Bone marrow (tissue), 2 donors: ENCODE measurements around the gene MSLN.
A peak's percentile ranks its signal among the peaks of the same experiment; 100 is the strongest.
"Not testable (repeated sequence)": the region's sequence is repeated elsewhere in the genome, so short reads cannot be mapped to it uniquely, and the experiment has no call there.

ENCODE experiments used
- DNase-seq, 2 donors: peaks; one replicate each; lab custom pipeline; 2025; lab: John Stamatoyannopoulos, UW

MSLN gene

DNA sequence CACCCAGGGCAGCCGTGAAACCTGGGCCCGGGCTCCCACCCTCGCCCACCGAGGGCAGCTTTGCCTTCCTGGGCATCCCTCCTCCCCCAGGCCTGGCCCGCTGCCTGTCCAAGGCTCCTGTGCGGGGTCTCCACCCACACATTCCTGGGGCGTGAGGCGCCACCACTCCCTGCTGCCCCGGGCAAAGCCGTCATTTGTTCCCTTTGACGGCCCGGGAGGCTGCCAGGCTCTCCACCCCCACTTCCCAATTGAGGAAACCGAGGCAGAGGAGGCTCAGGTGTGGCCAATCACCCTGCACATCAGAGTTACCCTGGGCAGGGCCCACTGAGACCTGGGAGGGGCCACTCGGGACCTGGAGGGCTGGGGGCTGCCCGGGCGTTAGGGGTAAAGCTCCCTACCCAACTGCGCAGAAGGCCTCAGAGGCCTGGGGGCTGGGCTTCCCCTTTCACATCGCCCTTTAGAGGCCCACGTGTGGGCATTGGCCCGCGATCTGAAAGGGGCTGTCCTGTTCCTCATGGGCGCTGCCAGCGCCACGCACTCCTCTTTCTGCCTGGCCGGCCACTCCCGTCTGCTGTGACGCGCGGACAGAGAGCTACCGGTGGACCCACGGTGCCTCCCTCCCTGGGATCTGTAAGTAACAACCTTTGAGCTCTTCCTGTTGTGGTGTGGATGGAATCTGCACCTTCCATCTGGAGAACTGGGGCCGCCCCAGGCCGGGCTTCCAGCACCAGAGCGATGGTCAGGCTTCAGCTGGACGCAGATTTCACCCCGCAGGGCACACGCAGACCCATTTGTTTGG lies at the start of gene MSLN:
Gene MSLN, plus strand, starts transcription at position 190 of the 799 bp plus-strand sequence. CDS start 1,947 bp downstream, outside the sequence.
- DNase-seq, result no peak

GRCh38 chr16:711084-711483 lies 49.5 kb upstream of the MSLN start:
- no peak for DNase-seq

GRCh38 chr16:711548-712320 lies 48.8 kb upstream of the MSLN start:
- DNase-seq, result peak; percentile 35 to 44

- DNase-seq, result not testable (repeated sequence)
Measured at GRCh38 chr16:712740-713250, 47.7 kb upstream of the MSLN start.

DNA sequence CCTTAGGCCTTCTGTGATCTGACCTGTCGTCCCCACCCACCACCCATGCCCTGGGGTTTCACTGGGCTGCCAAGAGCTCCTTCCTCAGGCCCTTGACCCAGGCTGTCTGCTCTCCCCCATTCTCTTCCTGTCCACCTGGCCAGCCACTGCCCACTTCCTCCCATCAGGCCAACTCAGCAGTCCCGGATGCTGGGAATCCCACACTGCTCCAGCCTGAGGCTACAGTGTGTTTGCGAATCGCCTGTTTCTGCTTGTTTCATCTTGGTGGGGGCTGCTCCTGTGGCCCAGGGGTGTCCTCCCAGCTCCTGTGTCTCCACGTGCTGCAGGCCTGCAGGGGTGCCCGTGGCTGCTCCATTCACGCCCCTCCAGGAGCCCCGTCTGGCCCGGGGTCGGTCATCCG lies 46.5 kb upstream of the MSLN start:
- no peak for DNase-seq

GRCh38 chr16:714558-715476 lies 45.7 kb upstream of the MSLN start, which contains the start of gene METRN:
Gene METRN, plus strand, starts transcription at chr16:715118. Its CDS starts 172 bp downstream, at chr16:715290.
- DNase-seq, result peak; percentile 26 to 59

DNA sequence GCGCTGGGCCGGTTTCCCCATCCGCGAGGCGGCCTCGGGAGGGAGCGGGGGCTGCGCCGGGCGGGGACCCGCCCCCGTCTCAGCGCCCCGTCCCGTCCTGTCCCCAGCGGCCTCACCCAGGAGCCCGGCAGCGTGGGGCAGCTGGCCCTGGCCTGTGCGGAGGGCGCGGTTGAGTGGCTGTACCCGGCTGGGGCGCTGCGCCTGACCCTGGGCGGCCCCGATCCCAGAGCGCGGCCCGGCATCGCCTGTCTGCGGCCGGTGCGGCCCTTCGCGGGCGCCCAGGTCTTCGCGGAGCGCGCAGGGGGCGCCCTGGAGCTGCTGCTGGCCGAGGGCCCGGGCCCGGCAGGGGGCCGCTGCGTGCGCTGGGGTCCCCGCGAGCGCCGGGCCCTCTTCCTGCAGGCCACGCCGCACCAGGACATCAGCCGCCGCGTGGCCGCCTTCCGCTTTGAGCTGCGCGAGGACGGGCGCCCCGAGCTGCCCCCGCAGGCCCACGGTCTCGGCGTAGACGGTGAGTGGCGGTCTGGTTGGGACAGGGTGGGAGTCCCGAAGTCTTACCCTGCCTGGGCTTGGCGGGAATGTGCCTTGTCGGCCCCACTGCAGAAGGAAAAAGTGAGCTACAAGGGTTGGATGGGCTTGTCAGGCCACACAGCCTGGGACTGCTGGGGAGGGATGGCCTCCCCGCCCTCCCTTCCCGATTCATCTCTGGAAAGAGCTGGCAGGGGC lies 44.9 kb upstream of the MSLN start:
- no peak for DNase-seq

DNA sequence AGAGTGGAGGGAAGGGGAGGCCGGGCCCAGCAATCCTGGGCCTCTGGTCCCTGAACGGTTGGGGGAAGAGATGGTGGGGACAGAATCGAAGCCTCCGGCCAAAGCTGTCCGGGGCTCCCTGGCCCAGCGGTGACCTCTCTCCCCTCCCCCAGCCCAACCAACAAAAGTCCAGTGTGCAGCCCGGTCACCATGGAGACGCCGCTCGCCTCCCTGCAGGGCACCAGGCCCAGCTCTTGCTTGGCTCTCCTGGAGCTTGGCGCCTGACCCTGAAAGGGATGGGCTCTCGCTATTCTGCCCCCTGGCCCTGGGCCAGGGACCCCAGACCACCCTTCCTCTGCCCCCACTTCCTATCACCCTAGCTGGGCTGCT lies 44.4 kb upstream of the MSLN start:
- DNase-seq, result no peak

GRCh38 chr16:716768-717325 lies 43.7 kb upstream of the MSLN start:
- DNase-seq, result no peak

DNA sequence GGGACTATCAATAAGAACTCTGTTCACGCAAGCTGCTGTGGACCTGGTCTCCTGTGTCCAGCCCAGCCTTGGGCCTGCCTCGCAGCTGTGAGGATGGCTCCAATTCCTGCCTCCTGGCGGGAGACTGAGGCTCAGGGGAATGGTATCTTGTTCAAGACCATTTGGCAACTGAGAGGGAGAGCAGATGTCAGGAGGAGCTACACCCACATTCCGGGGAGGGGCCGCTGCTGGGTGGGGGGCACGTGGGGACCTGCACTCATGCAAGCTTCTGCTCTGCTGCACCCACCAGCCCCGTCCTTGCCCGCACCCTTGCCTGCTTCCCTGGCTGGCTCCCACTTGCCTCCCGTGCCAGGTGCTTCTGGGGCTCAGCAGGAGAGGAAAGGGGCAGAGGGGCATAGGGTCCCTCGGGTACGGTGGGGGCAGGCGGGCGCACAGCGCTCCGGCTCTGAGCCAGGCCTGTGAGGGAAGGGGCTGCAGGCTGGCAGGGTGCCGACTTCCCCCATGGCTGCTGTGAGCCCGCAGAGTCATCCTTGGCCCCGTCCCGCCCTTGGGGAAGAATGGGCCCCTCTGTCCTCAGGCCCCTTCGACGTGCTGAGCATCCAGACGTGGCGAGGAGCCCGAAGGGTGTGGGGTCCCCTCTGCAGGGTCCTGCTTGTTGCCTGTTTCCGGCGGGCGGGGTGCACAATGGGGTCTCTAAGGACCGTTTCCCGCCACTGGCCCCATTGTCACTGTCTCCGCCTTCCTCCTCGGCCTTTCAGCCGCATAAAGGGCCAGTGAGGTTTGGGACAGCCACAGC lies 42.9 kb upstream of the MSLN start:
- no peak for DNase-seq

GRCh38 chr16:718389-718788 lies 42.1 kb upstream of the MSLN start:
- DNase-seq, result no peak

GRCh38 chr16:718922-719321 lies 41.6 kb upstream of the MSLN start:
- no peak for DNase-seq

DNA sequence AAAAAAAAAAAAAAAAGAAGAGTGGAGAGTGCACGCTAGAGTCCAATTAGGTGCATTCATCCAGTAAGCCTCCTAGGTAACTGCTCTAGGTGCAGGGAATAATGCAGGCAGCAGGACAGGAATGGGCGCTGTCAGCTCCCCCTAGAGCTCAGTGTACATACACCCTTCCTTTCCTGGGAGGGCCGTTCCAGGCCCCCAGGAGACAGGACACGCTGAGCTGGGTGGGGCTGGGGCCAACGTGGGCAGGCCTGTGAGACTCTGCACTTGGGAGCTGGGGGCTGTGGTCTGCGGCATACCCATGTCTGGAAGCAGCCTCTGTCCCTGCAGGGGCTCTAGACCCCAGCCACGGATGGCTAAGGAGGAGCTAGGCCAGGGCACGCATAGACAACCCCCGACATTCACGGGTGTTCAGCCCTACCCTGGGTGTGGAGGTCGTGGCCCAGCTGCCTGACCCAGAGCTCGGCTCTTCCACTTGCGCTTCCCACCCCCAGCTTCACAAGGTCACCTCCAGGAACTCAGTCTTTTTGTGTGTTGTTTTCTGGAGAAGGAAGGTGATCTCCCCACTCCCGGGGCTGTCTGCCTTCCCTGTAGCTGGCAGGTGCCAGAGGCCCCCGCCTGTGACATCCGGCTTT lies 40.6 kb upstream of the MSLN start:
- no peak for DNase-seq

DNA sequence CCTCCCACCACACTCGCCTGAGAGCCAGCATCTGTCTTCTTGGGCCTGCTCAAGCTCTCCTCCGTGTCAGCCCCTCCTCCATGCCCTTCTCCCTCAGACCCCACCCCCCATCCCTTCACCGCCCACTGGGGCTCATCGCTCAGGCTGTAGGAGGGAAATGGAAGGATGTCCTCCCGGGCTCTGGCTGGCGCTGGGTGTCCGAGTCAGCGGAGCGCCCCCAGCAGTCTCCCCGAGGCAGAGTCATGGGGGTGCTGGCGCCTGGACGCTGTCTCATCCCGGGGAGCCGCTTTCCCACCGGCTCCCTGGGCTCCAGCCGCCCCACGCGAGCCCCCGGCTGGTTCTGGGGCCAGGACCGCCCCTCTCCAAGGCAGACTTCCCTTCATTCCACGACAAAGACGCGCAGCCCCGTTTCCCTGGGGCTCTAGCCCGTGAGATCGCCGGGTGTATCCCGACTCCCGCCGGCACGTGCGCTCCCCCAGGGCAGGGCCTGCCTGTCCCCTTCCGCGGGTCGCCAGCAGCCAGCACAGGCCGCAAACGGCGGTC lies 40.0 kb upstream of the MSLN start:
- no peak for DNase-seq

DNA sequence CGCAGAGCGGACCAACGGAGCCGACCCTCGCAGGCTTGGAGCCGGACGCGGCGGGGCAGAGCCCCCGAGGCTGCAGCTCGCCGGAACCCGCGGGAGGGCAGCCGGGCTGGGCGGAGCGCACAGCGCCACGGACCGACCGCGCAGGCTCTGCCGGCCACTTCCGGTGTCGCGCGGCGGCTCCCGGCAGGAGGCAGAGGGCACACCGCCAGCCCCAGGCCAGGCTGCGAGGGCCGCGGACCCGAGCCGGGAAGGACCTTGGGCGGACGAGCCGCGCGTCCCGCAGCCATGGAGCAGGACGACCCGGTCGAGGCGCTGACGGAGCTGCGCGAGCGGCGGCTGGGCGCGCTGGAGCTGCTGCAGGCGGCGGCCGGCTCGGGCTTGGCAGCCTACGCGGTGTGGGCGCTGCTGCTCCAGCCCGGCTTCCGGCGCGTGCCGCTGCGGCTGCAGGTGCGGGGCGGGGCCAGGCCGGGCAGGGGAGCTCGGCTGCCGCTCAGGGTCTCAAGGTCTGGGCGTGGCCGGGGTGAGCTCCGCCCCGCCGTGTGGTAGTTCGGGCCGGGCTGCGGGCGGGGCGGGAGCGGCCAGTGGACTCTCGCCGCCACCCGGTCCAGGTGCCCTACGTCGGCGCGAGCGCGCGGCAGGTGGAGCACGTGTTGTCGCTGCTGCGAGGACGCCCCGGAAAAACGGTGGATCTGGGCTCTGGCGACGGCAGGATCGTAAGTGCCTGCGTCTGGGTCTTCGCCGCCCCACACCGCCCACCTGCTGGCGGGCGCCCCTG lies 39.4 kb upstream of the MSLN start, which contains the start of gene ANTKMT:
Gene ANTKMT, plus strand, starts transcription at position 157 of the 775 bp plus-strand sequence. Its CDS starts 129 bp downstream, at position 286.
- peak in 1 of 2 donors; percentile 46 for DNase-seq

DNA sequence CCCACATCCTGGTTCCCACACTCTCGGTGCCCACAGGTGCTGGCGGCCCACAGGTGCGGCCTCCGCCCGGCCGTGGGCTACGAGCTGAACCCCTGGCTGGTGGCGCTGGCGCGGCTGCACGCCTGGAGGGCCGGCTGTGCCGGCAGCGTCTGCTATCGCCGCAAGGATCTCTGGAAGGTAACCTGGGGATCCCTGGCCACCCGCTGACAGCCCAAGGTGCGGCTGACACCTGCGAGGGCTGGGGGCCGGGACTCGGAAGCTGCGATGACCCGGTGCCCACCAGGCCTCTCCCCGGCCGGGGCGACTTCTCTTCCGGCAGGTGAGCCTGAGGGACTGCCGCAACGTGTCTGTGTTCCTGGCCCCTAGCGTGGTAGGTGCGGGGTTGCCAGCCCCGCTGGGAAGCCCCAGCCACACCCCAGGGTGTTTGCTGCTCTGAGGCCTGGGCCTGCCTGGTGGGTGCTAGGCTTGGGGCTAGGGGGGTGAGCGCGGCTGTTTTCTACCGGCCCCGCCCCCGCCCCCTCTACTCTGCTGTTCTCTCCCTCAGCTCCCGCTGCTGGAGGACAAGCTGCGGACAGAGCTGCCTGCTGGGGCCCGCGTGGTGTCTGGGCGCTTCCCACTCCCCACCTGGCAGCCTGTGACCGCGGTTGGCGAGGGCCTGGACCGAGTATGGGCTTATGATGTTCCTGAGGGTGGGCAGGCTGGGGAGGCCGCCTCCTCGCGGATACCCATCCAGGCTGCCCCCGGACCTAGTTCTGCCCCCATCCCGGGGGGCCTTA lies 38.6 kb upstream of the MSLN start:
- DNase-seq, result no peak

DNA sequence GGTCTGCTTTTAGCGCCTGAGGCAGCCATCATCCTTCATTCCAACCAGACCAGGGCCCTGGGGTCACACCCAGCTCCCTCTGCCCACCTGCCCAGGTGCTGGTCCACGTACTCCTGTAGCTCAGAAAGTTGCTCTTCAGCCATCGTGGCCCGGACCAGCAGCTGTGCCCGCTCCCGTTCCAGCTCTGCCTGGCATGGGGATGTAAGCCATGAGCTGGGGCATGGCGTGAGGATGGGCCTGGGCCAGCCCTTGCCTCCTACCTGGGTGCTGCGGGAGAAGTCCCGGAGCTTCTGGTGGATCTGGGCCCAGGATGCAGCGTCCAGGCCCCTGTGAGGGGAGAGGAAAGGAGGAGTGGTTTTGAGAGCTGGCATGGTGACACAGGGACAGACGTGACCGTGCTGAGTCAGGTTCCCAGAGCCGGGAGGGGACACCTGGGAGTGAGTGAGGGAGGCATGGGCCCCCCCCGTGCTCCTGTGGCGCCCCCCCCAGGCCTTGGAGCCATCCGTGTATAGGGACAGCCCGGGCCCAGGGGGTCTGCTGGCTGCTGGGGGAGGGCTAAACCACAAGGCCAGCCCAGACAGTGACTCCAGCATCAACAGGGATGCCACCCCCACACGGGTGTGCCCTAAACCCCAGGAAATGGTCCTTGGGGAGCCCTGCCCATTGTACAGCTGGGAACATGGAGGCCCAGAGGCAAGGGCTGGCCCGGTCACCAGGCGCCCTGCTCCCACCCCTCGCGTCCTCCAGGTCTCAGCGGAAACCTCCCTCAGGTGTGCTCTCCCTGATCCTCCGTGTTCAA lies 37.5 kb upstream of the MSLN start:
- no peak for DNase-seq
